HL-60 (cell line): ENCODE measurements around the gene ACSF3.

Experiments used
- GABPA ChIP-seq: IDR thresholded peaks from 2 replicates; pipeline ENCODE4 v1.6.1; 2012; ENCODE audit warnings: low read depth
- POLR2AphosphoS5 ChIP-seq: IDR thresholded peaks from 2 replicates; pipeline ENCODE4 v1.6.1; 2012; ENCODE audit warnings: low read depth
- SPI1 ChIP-seq: IDR thresholded peaks from 2 replicates; pipeline ENCODE4 v1.6.1; 2012; ENCODE audit warnings: low read depth, mild to moderate bottlenecking, borderline replicate concordance
- TF ChIP-seq, protein P1 (sequence below): IDR thresholded peaks from one replicate; pipeline ENCODE4 v1.5.1; 2011; ENCODE audit warnings: low read length, control low read depth, inconsistent platforms; ENCODE audit not compliant: insufficient read depth
- TF ChIP-seq, protein P2 (sequence below): IDR thresholded peaks from 2 replicates; pipeline ENCODE4 v1.6.1; 2012; ENCODE audit warnings: low read depth; ENCODE audit not compliant: insufficient replicate concordance

DNA sequence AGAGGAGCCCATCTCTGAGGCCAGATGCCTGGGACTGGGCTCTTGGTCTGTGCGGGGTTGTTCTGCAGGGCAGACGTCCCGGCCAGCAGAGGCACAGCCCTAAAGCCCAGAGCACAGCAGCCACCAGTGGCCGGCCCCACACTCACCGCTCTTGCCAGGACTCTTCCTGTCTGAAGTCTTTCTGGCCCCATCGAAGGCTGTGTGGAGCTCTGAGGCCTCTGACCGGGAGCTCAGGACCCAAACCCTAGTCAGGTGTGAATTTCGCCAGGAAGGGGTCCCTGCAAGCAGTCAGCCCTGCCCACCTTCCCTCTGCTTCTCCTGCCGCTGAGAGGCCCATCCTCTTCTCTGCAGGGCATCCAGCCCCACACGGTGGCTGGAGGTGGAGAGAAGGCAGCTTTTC lies 10.7 kb downstream of the ACSF3 start:
- TF ChIP-seq, protein P1, sequence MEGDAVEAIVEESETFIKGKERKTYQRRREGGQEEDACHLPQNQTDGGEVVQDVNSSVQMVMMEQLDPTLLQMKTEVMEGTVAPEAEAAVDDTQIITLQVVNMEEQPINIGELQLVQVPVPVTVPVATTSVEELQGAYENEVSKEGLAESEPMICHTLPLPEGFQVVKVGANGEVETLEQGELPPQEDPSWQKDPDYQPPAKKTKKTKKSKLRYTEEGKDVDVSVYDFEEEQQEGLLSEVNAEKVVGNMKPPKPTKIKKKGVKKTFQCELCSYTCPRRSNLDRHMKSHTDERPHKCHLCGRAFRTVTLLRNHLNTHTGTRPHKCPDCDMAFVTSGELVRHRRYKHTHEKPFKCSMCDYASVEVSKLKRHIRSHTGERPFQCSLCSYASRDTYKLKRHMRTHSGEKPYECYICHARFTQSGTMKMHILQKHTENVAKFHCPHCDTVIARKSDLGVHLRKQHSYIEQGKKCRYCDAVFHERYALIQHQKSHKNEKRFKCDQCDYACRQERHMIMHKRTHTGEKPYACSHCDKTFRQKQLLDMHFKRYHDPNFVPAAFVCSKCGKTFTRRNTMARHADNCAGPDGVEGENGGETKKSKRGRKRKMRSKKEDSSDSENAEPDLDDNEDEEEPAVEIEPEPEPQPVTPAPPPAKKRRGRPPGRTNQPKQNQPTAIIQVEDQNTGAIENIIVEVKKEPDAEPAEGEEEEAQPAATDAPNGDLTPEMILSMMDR: no peak
- TF ChIP-seq POLR2AphosphoS5: no peak
- no peak for TF ChIP-seq GABPA
- TF ChIP-seq, protein P2, sequence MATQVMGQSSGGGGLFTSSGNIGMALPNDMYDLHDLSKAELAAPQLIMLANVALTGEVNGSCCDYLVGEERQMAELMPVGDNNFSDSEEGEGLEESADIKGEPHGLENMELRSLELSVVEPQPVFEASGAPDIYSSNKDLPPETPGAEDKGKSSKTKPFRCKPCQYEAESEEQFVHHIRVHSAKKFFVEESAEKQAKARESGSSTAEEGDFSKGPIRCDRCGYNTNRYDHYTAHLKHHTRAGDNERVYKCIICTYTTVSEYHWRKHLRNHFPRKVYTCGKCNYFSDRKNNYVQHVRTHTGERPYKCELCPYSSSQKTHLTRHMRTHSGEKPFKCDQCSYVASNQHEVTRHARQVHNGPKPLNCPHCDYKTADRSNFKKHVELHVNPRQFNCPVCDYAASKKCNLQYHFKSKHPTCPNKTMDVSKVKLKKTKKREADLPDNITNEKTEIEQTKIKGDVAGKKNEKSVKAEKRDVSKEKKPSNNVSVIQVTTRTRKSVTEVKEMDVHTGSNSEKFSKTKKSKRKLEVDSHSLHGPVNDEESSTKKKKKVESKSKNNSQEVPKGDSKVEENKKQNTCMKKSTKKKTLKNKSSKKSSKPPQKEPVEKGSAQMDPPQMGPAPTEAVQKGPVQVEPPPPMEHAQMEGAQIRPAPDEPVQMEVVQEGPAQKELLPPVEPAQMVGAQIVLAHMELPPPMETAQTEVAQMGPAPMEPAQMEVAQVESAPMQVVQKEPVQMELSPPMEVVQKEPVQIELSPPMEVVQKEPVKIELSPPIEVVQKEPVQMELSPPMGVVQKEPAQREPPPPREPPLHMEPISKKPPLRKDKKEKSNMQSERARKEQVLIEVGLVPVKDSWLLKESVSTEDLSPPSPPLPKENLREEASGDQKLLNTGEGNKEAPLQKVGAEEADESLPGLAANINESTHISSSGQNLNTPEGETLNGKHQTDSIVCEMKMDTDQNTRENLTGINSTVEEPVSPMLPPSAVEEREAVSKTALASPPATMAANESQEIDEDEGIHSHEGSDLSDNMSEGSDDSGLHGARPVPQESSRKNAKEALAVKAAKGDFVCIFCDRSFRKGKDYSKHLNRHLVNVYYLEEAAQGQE: no peak
- no peak for TF ChIP-seq SPI1
